OCI-LY3 (cell line): Measurements from ENCODE around the gene C19orf25.

ENCODE experiments used
- H2AFZ ChIP-seq: fragments of 200-600, 300-600 bp; shearing (Covaris generic); 2 replicates; pipeline ENCODE4 v1.6.0; 2014; ENCODE audit warnings: antibody characterized with exemption, low read depth, low read length
- H3K27ac ChIP-seq: fragments of 200-600, 300-600 bp; sonication (generic); 2 replicates; pipeline ENCODE4 v1.5.1; 2014; ENCODE audit warnings: mild to moderate bottlenecking, low read length, moderate library complexity, mixed read lengths
- H3K27me3 ChIP-seq: fragments of 200-600, 300-600 bp; sonication (generic); 2 replicates; pipeline ENCODE4 v1.6.1; 2014; ENCODE audit warnings: low read depth, low read length, mixed read lengths
- H3K36me3 ChIP-seq: fragments of 200-600, 300-600 bp; sonication (generic); replicated peaks from 2 replicates; pipeline ENCODE3; 2014; ENCODE audit warnings: low read depth, low read length, mixed read lengths
- H3K4me1 ChIP-seq: fragments of 300-600, 200-600 bp; sonication (generic); 2 replicates; pipeline ENCODE4 v1.6.1; 2014; ENCODE audit warnings: low read length, mixed read lengths
- H3K4me2 ChIP-seq: fragments of 200-600, 300-600 bp; sonication (generic); 2 replicates; pipeline ENCODE4 v1.6.1; 2014; ENCODE audit warnings: low read length, mixed read lengths
- H3K4me3 ChIP-seq: fragments of 300-600, 200-600 bp; sonication (generic); 2 replicates; pipeline ENCODE4 v1.5.1; 2014; ENCODE audit warnings: antibody characterized with exemption, mild to moderate bottlenecking, low read length, moderate library complexity
- H3K79me2 ChIP-seq: fragments of 300-600, 200-600 bp; shearing (Covaris generic); 2 replicates; pipeline ENCODE4 v1.6.1; 2014; ENCODE audit warnings: mild to moderate bottlenecking, low read length, mixed read lengths
- H3K9ac ChIP-seq: fragments of 300-600, 200-600 bp; shearing (Covaris generic); 2 replicates; pipeline ENCODE4 v1.6.0; 2014; ENCODE audit warnings: mild to moderate bottlenecking, low read length, moderate library complexity
- H3K9me3 ChIP-seq: fragments of 200-600, 300-600 bp; shearing (Covaris generic); 2 replicates; pipeline ENCODE4 v1.6.1; 2014; ENCODE audit warnings: low read length, mixed read lengths; ENCODE audit not compliant: insufficient read depth
- H4K20me1 ChIP-seq: fragments of 200-600, 300-600 bp; sonication (generic); 2 replicates; pipeline ENCODE4 v1.6.1; 2016; ENCODE audit warnings: low read length, mixed read lengths; ENCODE audit not compliant: insufficient read depth
- EZH2phosphoT487 ChIP-seq: fragments of 200-600 bp; shearing (Covaris generic); IDR thresholded peaks from 2 replicates; pipeline ENCODE4 v1.6.1; 2018; ENCODE audit warnings: antibody characterized with exemption, mixed run types, low read depth
- TF ChIP-seq, protein P1 (sequence below): fragments of 200-600, 300-600 bp; sonication (generic); IDR thresholded peaks from 2 replicates; pipeline ENCODE4 v1.5.1; 2014; ENCODE audit warnings: antibody characterized with exemption, low read length, low read depth

Gene C19orf25

DNA sequence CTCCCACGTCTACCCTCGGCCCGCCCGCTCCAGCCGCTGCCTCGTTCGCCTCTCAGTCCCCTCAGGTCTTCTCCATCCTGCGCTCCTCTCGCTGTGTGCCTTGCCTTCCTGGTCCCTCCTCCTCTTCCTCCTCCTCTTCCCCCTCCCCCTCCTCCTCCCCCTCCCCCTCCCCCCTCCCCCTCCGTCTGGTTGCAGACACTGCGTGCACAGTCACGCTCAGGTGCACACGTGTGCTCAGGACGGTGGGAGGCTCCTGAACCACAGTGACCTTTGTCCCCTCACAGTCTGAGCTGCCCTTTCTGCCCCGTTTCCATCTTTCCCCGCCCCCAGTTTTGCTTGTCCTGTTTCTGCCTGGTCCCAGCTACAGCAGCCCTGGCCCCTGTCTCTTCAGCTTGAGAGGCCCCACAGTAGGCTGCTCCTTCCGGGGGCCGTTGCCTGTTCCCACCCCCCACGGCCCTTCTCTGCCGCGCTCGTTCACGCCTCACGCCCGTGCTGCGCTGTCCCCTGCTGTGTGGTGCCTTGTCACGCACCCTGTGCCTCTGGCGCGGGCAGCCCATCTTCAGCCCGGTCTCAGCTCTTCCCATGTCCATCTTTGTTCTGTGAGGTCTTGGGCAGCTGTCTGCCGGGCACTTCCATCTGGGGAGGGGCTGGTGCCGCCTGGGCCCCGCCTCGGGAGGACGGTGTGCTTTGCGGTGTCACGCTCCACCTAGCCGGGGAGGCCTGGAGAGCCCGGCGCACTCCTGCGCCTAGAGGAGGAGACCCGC is 54.6 kb downstream of the C19orf25 start:
- H3K36me3 ChIP-seq: peaks cover 89% of the 10 kb centered on the region
- H3K79me2 ChIP-seq: peaks cover 96% of the 10 kb centered on the region
- no peak overlapping the region for H3K4me2 ChIP-seq

GRCh38 chr19:1423436-1424191 is 55.4 kb downstream of the C19orf25 start:
- Histone ChIP-seq H3K9me3 (no peaks in the 10 kb centered on the region), H3K79me2 (peaks cover 96% of the 10 kb centered on the region), H3K27me3 (no peaks in the 10 kb centered on the region), H3K36me3 (peaks cover 89% of the 10 kb centered on the region), H3K4me1 (no peaks in the 10 kb centered on the region), H3K9ac (no peak overlapping the region), H2AFZ (no peak overlapping the region), H4K20me1 (peaks cover 79% of the 10 kb centered on the region), H3K4me3 (no peak overlapping the region), H3K27ac (no peak overlapping the region), H3K4me2 (no peak overlapping the region)
- TF ChIP-seq, protein P1, sequence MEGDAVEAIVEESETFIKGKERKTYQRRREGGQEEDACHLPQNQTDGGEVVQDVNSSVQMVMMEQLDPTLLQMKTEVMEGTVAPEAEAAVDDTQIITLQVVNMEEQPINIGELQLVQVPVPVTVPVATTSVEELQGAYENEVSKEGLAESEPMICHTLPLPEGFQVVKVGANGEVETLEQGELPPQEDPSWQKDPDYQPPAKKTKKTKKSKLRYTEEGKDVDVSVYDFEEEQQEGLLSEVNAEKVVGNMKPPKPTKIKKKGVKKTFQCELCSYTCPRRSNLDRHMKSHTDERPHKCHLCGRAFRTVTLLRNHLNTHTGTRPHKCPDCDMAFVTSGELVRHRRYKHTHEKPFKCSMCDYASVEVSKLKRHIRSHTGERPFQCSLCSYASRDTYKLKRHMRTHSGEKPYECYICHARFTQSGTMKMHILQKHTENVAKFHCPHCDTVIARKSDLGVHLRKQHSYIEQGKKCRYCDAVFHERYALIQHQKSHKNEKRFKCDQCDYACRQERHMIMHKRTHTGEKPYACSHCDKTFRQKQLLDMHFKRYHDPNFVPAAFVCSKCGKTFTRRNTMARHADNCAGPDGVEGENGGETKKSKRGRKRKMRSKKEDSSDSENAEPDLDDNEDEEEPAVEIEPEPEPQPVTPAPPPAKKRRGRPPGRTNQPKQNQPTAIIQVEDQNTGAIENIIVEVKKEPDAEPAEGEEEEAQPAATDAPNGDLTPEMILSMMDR: no peak
- no peak for TF ChIP-seq EZH2phosphoT487

More for the DNA sequence above, 54.6 kb downstream of the C19orf25 start:
- Histone ChIP-seq H4K20me1 (peaks cover 77% of the 10 kb centered on the region), H3K27me3 (no peaks in the 10 kb centered on the region), H3K9ac (no peak overlapping the region), H3K9me3 (no peaks in the 10 kb centered on the region), H2AFZ (no peak overlapping the region), H3K4me1 (no peaks in the 10 kb centered on the region), H3K4me3 (no peak overlapping the region), H3K27ac (no peak overlapping the region)
- no peak for TF ChIP-seq EZH2phosphoT487
